NCI-H2107 (cell line): ENCODE results near the gene ENDOV.

Experiments used
- DNase-seq: peaks from one replicate; lab custom pipeline; 2025; lab: John Stamatoyannopoulos, UW

The ENDOV gene

DNA sequence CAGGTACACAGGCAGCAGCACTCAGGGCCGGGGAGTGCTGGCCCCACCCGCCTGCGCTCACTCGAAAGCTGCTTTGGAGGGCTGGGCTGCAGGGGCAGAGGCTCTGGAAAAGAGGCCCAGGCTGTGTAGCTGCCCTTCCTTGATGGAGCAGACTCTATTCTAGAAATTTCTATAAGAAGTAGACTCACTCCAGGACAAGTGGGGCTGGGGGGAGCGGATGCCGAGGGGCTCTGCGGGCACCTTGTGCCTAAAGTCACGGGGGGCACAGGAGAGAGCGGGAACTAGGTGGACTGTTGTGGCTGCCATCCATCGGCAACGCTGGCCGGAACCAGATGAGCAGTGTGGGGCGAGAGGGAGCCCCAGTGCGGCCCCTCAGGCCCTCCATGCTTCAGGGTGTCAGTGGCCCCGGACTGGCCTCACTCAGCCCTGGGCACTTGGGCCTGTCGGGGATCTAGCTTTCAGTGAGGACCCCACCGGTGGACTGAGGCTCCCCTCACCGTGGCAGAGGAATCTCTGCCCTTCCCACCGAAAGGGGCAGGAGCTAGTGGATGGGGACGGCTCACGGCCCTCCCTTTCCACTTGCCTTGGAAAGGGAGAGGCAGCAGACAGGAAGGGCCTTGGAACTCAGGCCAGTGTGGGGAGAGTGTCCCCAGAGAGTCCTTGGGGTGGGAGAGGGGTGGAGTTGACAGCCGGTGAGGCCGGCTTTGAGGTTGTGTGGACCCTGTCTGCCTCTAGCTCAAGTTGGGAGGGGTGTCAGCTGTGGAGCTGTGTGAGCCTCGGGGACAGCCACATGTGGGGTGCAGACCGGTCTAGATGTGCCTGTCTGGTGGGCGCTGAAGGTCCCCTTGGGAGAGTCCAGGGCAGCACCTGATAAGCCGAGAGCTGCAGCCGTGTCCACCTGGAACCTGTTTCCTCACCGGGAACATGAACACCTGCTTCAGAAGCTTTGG, 16.6 kb downstream of the ENDOV start:
- no peak for DNase-seq

DNA sequence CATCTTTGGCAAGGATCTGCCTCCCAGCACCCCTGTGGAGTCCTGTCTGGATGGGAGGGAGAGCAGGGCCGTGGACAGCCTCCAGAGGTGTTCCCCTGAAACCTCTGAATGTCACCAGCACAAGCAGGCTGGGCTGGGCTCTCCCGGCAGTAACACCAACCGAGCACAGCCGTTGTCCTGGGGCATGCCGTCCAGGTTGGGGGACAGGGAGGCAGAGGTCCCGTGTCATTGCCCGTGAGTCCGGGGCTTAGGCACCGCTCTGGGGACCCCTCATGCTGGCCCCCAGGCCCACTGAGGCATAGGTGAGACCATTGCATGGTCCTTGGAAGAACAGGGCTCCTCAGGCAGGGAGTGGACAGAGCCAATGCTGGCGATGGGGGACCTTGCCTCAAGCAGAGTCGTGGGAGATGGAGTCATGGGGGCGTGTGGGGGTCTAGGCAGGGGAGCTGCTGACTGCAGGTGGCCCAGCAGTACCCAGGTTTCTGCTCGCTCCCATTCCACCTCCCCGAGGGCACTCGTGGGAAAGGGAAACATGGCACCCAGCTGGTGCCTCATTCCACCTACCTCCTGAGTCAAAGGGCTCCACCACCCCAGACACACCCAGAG, 17.5 kb downstream of the ENDOV start:
- DNase-seq, result no peak

DNA sequence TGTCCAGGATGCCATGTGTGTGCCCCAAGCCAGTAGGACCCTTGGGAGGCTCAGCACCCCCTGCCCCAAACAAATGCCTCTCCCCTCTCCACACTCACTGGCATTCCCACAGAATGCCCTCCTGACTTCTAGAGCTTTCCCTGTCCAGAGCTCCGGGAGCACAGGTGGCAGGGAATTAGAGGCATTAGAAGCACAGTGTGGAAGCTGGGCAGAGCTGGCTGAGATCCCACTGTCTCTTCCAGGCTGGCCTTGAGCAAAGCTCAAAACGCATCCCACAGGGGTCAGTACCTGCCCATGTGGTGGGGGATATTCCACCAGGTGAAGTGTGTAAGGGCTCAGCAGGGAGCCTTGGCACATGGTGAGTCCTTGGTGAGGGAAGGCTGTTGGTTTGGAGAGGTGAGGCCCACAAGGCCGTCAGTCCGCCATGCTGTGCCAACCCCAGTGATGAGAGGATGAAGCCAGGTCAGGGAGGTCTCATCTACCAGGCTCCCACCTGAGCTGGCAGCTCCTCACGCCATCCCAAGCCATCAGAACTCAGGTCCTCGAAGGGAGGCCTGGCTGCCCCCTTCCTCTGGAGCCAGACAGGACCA, 18.1 kb downstream of the ENDOV start:
- DNase-seq, result no peak

DNA sequence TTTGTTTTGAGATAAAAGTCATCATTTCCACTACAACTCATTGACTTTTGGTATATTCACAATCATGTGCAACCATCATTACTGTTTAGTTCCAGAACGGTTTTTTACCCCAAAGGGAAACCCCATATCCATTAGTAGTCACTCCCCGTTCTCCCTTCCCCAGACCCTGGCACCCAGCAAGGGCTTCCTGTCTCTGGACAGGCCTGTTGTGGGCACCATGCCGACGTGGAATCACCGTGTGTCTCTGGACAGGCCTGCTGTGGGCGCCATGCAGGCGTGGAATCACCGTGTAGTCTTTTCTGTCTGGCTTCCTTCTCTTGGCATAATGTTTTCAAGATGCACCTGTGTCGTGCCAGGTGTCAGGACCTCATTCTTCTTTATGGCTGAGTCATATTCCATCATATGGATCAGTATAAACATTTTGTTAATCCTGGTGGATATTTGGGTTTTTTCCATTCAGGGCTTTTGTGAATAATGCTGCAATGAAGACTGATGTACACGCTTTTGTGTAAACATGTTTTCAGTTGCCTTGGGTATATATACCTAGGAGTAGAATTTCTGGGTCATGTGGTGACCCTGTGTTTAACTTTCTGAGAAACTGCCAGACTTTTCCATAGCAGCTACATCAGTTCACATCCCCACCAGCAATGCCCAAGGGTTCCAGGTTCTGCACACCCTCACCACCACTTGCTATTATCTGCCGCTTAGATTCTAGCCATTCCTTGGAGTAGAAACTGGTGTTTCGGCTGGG, 19.1 kb downstream of the ENDOV start:
- no peak for DNase-seq

DNA sequence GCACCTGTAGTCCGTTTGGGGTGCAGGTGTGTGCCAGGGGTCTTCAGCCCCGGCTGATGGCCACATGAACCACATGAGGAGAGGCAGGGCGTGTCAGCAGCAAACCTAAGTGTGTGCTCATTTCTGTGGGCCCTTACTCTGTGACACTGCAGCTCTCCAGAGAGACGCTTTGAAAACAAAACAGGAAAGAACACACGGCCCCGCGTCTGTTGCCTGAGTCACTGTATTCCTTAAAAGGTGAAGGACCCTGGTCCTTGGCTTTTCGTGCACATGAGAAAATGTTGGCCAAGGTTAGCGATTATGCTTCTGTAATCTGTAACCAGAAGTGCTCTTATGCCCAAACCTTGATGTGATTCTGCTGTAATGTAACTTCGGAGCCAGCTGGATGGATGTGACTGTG, 22.6 kb downstream of the ENDOV start:
- DNase-seq, result no peak

DNA sequence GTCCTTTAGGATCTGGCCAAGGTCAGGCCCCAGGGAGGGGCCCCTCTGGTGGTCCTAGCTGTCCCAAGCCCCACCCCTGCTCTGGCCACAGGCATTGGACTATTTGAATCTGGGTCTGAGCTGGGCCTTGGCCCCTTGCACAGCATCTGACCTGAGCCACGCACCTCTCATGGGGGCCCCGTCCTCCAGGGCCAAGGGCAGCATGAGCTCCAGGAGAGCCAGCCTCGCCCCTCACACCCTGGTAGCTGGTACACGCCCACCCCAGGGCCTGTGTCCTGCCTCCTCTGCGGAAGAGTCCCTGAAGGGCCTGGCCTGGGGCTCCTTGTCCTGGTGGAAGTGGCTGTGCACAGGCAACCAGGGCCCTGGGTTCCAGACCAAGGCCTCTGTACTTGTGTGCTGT, 23.8 kb downstream of the ENDOV start:
- no peak for DNase-seq

DNA sequence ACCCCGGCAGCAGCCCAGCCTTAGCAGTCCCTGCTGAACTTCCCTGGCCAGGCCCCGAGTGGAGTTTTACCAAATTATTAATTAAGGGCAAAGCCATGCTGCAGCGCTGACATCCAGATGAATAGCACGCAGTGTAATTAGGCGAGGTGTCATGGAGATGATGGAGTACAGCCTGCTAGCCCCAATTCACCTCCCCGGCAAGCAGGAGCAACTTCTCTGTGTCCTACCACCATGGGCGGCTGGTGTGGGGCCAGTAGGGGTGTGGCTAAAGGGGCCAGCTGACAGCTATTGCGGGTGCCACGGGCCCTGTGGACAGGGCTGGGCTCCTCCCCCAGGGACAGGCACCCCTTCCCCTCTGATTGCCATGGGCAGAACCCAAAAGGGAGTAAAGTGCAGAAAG, 24.5 kb downstream of the ENDOV start:
- DNase-seq, result no peak

DNA sequence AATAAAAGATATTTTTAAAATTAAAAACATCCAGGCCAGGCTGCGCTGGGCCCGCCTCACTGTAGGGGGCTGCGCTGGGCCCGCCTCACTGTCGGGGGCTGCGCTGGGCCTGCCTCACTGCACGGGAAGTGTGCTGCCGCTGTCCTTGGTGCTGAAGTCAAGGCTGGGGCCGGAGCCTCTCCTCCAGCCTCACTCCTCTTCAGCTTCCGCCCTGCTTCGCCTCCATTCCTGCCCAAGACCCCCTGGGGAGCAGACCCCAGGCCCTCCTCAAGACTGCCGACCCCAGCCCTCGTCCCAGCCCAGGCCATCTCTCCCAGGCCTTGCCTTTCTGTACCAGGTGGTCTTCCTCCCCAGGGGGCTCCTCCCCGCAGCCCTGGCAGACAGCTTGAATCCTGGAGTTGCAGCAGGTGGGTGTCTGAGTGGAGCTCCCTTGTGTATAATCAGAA, 26.2 kb downstream of the ENDOV start:
- DNase-seq, result no peak

DNA sequence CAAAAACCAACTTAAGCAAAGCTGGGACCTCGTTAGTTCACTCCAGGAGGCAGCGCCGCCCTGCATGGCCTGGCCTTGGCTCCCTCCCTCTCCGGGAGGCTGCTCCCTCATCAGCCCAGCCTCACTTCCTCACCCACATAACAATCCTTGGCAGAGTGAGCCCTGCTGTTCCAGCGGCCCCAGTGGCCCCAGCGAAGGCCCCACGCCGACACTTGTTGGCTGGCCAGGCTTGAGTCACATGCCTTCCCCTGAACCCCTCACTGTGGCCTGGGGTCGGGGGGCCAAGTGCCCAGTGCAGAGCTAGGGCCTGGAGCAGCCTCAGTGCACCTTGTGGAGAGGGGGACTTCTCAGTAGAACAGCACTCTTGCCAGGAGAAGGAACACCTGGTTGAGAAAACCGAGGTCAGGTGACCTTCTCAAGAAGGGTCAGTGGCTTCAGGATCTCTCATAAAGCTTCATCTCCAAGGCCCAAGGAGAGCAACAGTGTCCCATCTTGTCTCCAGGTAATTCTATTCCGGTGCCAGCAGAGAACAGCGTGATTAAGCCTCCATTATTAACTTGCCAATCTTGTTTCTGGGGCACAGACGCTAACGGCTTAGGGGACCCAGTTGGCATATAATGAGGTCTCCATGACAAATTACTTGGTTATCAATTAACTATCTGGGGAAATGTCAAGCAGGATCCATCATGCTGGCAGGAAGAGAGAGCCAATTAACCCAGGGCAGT, 26.8 kb downstream of the ENDOV start:
- DNase-seq, result no peak

DNA sequence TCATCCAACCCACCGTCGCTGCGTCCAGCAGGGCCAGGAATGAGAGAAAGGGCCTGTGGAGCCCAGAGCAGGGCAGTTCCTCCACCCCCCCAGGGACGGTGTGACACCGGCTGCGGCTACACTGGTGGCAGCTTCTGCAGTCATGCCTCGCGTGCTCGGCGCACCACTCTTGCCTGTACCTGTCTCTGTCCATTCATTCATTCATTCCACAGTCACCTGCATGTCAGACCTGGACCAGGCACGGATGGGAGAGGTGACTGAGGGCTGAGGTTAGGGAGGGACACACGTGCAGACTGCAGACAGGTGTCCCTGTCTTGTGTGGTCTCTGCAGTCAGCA, 27.3 kb downstream of the ENDOV start:
- no peak for DNase-seq

DNA sequence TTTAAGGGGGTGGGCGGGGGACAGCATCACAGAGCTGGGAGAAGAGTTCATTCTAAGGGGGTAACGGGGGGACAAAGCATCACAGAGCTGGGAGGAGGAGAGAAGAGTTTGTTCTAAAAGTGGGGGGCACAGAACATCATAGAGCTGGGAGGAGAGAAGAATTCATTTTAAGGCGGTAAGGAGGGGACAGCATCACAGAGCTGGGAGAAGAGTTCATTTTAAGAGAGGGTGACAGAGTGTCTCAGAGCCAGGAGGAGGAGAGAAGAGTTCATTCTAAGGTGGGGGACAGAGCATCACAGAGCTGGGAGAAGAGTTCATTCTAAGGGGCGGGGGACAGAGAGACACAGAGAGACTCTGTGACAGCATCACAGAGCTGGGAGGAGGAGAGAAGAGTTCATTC, 27.8 kb downstream of the ENDOV start:
- DNase-seq, result no peak

DNA sequence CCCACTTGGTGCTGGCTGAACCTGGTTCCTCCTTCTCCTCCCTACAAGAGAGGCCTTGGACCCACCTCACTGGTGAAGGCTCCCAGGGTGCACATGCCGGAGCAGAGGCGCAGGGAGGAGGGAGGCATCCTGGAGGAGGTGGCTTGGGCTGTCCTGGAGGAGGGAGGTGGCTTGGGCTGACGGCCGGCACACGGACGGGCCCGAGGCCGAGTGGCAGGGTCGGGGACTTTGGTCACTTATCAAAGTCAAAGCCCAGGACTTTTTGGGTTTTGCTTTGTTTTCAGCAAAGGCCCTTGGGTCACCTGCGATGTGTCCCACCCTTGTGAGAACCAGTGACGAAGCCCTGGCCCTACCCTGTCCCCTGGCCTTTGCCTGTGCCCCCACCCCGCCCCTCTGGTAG, 28.5 kb downstream of the ENDOV start:
- DNase-seq, result no peak

DNA sequence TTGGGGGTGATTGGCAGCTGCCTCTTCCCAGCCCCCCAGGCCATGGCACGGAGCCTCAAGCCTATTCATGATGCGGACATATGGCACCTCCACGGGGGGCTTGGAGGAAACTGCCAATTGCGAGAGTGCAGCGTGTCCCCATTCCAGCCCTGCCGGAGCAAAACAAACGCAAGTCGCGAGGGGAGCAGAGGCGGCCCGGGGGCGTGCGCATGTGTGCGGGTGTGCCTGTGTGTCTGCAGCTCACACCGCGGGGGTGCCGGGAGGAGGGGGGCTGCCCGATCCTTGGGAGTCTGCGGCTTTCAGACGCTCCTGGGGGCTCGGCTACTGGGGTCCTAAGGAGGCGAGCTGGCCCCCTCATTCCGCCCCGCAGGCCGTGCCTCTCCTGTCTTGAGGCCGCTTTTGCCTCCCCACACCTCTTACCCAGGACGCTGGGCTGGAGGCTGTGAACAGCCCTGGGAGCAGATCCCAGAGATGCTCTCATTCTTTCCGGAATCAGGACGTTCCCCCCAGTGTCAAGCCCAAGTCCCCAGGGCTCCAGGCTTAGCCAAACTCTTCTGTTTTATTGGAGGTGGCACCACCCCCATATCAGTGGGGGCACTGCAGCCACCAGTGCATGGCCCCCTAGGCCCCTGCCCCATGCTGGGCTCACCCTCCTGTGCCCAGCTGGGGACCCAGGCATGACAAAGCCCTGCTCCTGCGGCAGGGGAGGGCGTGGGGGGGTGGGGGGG, 29.1 kb downstream of the ENDOV start:
- DNase-seq, result no peak

DNA sequence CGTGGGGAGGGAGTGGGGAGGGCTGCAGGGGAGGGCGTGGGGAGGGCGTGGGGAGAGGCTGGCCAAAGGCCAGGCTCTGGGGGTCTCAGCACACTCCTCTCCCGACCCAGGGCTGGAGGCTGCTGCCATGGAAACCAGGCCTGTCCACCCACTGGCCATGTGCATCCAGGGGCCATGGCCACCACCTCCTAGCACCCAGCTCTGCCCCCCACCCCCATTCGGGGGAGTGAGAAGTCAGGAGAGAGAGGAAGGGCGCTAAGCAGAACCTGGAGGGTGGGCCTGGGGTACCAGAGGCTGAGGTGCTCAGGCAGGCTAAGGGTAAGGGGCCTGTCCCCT, 29.6 kb downstream of the ENDOV start:
- no peak for DNase-seq

DNA sequence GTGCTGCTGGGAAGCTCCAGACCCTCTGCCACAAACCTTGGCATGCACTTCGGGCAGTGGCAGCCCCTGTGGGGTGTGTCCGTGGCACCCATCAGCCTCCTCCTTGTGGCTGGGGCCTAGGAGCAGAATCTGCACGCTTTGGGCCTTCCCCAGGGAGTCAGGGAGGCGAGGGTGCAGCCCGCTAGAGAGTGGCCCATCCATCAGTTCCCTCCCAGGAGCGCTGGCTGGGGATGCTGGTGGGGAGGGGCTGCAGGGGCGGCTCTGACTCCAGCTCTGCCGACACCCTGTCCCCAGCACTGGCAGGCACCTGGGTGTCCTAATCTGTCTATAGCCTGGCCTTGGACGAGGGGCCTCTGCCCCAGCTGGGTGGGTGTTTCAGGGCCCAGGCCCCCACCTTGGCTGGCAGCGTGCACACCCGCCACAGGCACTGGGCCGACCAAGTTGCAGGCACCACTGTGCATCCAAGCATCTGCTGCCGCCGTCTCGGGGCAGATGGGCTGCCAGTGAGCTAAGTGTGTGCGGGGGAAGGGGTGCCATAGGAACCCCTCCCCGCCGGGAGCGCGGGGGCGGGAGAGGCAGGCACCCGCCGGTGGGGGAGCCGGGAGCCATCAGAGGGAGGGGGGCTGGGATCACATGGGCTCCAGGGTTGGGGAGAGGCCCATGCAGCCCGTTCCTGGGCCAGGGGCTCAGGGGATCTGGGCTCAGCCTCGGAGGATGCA, 30.2 kb downstream of the ENDOV start:
- DNase-seq, result no peak

DNA sequence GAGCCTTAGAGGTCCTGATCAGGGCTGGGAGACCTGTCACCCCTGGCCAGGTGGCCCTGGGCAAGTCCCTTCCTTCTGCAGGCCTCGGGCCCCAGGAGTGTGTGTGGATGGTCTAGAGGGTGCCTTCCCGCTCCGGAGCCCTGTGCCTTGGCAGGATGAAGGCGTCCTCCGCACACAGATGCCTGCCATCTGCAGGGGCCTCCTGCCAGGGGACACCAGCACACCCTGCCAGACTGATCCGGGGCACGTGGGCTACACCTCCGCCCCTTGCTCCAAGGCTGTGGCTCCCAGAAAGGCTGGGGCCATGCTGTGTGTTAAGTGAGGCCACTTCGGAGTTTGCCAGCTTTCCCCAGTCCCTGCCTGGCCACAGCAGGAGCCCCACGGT, 30.8 kb downstream of the ENDOV start:
- no peak for DNase-seq

DNA sequence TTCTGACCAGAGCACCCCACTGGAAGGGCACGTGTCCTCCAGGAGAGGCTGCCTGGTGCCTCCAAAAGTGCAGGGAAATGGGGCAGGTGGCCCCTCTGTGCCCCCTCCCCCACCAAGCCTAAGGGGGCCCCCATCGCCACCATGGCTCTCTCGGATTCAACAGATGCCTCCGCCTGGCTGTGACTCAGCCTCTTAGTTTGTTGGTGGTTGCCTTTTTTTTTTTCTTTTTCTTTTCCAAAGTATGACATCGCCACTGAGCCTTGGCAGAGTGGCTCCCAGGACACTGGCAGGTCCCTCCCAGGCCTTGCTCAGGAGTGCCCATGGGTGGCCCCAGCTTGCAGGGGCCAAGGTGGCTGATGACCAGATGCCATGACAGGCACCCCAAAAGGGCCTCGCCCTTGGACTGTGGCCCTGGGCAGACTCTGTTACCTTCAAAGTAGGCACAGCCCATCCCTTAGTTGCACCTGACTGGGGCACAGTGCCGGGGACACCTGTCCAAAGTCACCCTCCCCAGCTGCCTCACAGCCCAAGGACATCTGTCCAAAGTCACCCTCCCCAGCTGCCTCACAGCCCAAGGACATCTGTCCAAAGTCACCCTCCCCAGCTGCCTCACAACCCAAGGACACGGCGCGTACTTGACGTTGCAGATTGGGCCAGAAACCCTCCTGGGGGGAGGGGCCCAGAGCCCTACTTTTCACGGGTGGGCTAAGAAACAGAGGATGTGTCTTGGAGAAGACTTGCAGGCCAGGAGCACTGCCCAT, 31.9 kb downstream of the ENDOV start:
- DNase-seq, result no peak

DNA sequence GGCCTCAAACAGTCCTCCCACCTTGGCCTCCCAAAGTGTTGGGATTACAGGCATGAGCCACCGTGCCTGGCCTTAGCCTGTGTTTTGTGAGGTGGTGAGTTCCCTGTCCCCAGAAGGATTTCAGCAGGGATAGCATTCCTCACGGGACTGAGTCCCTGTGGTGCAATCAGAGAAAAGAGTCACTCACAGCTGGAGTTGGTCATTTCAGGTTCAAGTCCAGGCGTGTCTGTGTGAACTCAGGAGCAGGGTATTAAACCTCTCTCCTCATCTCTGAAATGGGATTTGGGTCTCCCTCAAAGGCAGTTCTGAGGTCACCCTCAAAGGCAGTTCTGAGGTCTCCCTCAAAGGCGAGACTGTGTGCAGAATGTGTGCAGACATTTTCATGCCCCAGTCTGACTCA, 32.8 kb downstream of the ENDOV start:
- no peak for DNase-seq

DNA sequence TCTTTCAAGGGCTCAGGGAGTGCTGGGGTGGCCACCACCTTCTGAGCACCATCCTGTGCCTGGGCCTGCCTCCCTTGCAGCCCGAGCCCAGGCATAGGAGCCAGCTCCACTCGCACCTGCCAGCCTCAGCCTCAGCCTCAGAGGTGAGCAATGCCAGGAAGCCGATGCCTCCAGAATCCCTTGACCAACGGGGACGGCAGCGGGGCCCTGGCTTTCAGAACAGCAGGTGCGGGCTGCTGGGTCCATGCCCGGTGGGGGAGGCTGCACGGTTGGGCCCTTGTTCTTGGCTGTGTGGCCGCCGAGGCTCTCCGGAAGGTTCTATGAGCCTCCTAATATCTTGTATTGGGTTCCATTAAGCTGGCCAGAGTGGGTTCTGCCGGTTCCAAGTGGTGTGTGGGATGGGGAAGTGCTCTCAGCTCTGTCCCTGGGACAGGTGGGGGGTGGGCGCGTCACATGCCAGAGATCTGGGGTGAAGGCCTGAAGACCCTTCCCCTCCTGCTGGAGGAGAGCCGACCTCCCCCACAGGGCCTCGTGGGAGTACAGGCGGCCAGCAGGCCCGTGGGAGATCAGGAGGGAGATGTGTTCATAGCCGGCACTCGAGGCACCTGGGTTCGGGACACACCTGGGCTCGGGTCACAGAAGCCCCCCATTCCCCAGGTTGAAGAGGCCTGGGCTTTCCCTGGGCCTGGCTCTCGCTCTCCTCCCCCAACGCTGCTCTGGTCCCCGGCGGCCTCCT, 34.4 kb downstream of the ENDOV start:
- DNase-seq, result no peak
